Dedifferentiated amniotic fluid mesenchymal stem cell (primary cell): ENCODE data around the gene SUSD2.
"Not testable (repeated sequence)": the region's sequence is repeated elsewhere in the genome, so short reads cannot be mapped to it uniquely, and the experiment has no call there.

Source experiments
- DNase-seq: peaks from one replicate; pipeline ENCODE4 v3.0.0-alpha.2; 2016; ENCODE audit errors: extremely low spot score

Gene SUSD2

GRCh38 chr22:24213111-24213510, 31.8 kb downstream of the SUSD2 start:
- DNase-seq: not testable (repeated sequence)

DNA sequence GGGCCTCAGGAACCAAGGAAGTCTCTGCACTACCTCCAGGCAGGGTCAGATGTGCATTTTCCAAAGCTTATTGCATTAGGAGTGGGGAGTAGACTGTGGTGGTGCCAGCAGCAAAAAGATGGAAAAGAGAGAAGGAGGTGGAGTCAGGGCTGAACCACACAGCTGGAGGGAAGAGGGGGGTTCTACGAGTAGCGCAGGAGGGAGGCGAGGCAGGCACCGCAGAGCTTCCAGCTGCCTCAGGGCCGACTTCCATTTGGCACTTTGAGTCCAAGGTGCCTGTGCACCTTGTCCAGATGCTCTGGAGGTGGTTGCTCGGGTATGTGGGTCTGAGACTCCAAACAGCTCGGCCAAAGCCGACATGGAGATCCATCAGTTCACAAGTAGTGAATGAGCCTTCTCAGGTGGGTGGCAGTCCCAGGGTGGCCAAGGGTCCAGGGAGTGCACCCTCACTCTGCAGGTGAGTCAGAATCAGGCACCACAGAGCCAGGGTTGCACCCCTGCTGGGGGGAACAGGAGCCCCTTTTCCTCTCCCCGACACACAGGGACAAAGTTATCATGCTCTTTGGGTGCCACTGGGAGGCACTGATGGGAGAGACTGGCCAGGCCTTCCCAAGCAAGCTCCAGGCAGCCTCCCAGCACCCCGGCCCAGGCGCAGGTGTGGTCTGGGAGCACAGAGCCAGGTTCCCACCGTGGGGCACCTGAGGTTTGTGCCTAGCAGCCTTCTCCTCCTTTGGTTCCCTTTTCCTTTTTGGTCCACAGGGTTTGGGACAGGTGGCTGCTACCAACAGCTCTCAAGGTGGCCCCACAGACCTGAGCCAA, 33.4 kb downstream of the SUSD2 start:
- DNase-seq: no peak

GRCh38 chr22:24216541-24217209, 35.4 kb downstream of the SUSD2 start:
- DNase-seq: no peak

DNA sequence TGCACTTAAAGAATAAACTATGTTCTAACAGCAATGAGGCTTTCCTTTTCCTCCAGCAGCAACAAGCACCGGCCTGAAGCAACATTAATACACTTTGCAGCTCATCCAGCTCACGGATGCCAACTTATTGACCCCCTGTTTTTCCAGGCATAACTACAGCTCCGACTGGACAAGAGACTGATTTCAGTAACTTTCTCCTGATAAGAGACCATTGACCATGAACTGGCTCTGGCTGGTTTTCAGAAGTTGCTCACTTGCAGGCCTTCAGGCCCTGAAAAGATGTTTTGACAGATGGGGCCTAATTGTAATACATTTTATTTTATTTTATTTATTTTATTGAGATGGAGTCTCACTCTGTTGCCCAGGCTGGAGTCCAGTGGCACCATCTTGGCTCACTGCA, 36.1 kb downstream of the SUSD2 start:
- no peak for DNase-seq

GRCh38 chr22:24219750-24220149, 38.5 kb downstream of the SUSD2 start:
- DNase-seq: no peak

- DNase-seq: no peak
Measured at GRCh38 chr22:24224468-24224867, 43.2 kb downstream of the SUSD2 start.

DNA sequence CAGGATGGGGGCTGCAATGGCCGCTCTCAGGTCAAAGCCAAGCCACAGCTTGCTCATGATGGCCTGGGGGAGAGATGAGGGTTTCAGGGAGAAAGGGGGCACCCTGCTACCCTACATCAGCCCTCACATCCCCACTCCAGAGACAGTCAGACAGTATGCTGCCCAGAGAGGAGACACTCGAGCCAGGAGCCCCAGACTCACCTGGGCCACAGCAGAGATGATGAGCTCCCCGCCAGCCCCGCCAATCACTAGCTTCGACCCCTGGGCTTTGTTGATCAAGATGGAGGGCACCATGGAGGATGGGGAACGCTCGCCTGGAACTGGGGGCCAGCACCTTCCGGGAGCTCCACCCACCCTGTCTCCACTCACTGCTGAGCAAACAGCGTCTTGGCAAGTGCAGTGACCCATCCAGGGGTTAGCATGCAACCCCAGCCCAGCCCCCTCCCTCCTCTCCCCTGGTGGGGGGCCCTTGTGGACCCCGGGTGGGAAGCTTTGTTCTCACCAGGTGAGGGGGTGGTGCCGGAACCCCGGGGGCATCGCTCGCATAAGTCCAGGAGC, 43.8 kb downstream of the SUSD2 start:
- DNase-seq: no peak

- DNase-seq: no peak
Measured at GRCh38 chr22:24225951-24226350, 44.7 kb downstream of the SUSD2 start.

DNA sequence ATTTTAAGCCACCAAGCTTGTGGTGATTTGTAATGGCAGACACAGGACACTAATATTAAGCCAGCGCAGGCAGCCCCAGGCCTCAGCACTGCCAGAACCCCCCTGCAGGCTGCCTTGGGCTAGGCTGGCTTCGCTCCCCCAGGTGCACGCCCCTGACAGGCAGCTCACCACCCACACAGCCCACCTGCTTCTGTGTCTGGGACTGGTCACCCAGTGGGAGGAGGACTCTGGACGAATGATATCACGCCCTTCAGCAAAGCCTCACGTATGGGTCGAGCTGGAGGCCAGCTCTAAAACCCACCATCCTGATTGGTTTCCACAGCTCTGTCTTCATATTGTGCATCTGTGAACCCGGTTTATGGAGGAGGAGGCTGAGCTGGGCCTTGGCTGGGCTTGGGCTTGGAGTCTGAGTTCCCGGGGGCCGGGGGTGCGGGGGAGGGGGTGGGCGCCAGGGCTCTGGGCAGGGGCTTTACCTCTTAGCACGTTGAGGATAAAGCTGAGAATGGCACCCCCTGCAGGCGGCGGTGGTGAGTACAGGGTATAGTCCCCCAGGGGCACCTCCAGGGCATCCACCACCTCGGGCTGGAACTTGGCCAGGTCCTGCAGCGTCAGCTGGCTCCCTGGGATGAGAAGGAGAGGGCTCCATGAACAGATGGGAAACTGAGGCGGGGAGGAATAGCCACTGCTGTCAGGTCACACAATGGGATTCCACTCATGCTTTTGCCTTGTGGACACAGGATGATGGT, 49.8 kb downstream of the SUSD2 start:
- no peak for DNase-seq

GRCh38 chr22:24231706-24232105, 50.4 kb downstream of the SUSD2 start:
- no peak for DNase-seq

- DNase-seq: no peak
Measured at GRCh38 chr22:24232124-24232523, 50.8 kb downstream of the SUSD2 start.

DNA sequence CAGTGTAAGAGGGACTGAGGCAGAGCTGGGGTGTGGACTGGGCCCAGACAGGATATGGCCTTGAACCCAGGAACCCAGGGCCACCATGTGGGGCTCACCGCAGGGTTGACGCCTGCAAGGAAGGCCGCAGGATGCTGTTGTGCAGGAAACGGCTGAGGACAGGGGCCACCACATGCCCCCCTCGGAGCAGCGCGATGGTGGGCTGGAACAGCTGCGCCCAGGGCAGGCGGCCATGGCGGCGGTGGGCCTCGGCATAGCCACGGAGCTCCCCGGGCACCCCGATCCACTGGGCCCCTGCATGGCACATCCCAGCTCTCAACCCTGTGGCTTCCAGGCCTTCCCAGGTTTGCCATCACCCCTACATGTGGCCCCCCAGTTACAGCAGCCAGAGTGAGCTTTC, 51.4 kb downstream of the SUSD2 start:
- DNase-seq: no peak

- no peak for DNase-seq
Measured at GRCh38 chr22:24233235-24233634, 51.9 kb downstream of the SUSD2 start.

GRCh38 chr22:24233816-24234215, 52.5 kb downstream of the SUSD2 start:
- no peak for DNase-seq

DNA sequence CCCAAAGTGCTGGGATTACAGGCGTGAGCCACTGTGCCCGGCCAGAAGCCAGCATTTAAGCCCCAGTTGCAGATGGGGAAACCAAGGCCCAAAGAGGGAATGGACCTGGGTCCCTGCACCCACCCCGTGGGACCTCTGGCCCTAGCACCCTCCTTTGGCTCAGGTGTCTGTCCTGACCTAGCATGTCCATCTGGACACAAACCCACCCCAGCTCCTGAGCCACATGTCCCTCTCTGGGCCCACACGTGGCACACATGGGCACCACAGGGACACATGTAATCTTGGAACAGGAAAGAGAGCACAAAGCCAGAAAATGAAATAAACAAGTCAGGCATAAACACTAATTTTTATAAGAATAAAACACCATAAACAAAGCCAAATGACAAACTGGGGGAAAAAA, 54.0 kb downstream of the SUSD2 start:
- no peak for DNase-seq

DNA sequence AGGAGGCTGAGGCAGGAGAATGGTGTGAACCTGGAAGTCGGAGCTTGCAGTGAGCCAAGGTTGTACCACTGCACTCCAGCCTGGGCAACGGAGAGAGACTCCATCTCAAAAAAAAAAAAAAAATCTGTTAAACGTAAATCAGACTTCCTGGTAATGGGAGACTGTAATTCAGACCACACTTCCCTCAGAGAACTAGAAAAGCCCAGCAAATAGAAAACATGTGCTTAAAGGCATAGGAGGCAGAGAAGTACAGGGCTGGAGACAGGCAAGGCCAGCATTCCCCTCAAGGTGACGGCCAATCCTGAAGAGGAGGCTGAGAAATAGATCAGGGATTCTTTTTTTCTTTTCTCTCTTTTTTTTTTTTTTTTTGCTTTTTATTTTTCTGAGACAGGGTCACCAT, 55.4 kb downstream of the SUSD2 start:
- DNase-seq: no peak

GRCh38 chr22:24238101-24238694, 56.9 kb downstream of the SUSD2 start:
- DNase-seq: not testable (repeated sequence)
